ENCODE results near the gene UPF3B.
"Not testable (repeated sequence)": the region's sequence is repeated elsewhere in the genome, so short reads cannot be mapped to it uniquely, and the experiment has no call there.

The UPF3B gene

GRCh38 chrX:119852382-119853353 is at the start of gene UPF3B:
UPF3B (minus strand) TSS chrX:119852963; CDS start chrX:119852928, 35 bp downstream.
- H3K9ac ChIP-seq (ENCODE audit: low read depth in 1 of 2, low read length in 2 of 2): peak within 1 kb of the TSS; percentile 70 to 77
- peaks cover 0 to 3% of the 10 kb centered on the region in 2 donors for H3K4me1 ChIP-seq (ENCODE audit: control insufficient read depth in 2 of 2, insufficient read depth in 2 of 2, low read length in 2 of 2)
- H3K36me3 ChIP-seq (ENCODE audit: control insufficient read depth in 2 of 2, insufficient read depth in 2 of 2, low read length in 2 of 2): no peaks in the 10 kb centered on the region
- H3K4me3 ChIP-seq (ENCODE audit: low read length in 2 of 2): peak within 1 kb of the TSS; percentile 82 to 84
- H3K9me3 ChIP-seq (ENCODE audit: control insufficient read depth in 2 of 2, low read length in 2 of 2): no peaks in the 10 kb centered on the region
- H3K27me3 ChIP-seq (ENCODE audit: control insufficient read depth in 2 of 2, insufficient read depth in 2 of 2, low read length in 2 of 2): no peaks in the 10 kb centered on the region
- peak within 1 kb of the TSS; percentile 87 to 90 for H3K27ac ChIP-seq (ENCODE audit: low read depth in 2 of 2, low read length in 2 of 2)

- peaks cover 0 to 3% of the 10 kb centered on the region in 2 donors for H3K4me1 ChIP-seq (ENCODE audit: control insufficient read depth in 2 of 2, insufficient read depth in 2 of 2, low read length in 2 of 2)
- no peak overlapping the region for H3K4me3 ChIP-seq (ENCODE audit: low read length in 2 of 2)
Observed at GRCh38 chrX:119900976-119901375, 48.2 kb upstream of the UPF3B start.

GRCh38 chrX:119899125-119899524 is 46.4 kb upstream of the UPF3B start:
- Histone ChIP-seq H3K9me3 (ENCODE audit: control insufficient read depth in 2 of 2, low read length in 2 of 2) (no peaks in the 10 kb centered on the region), H3K9ac (ENCODE audit: low read depth in 1 of 2, low read length in 2 of 2) (no peak overlapping the region), H3K4me3 (ENCODE audit: low read length in 2 of 2) (no peak overlapping the region), H3K4me1 (ENCODE audit: control insufficient read depth in 2 of 2, insufficient read depth in 2 of 2, low read length in 2 of 2) (peaks cover 0 to 3% of the 10 kb centered on the region in 2 donors), H3K27ac (ENCODE audit: low read depth in 2 of 2, low read length in 2 of 2) (no peak overlapping the region), H3K36me3 (ENCODE audit: control insufficient read depth in 2 of 2, insufficient read depth in 2 of 2, low read length in 2 of 2) (no peaks in the 10 kb centered on the region), H3K27me3 (ENCODE audit: control insufficient read depth in 2 of 2, insufficient read depth in 2 of 2, low read length in 2 of 2) (no peaks in the 10 kb centered on the region)

More at GRCh38 chrX:119900976-119901375, 48.2 kb upstream of the UPF3B start:
- no peak overlapping the region for H3K9ac ChIP-seq (ENCODE audit: low read depth in 1 of 2, low read length in 2 of 2)
- no peaks in the 10 kb centered on the region for H3K9me3 ChIP-seq (ENCODE audit: control insufficient read depth in 2 of 2, low read length in 2 of 2)
- no peaks in the 10 kb centered on the region for H3K36me3 ChIP-seq (ENCODE audit: control insufficient read depth in 2 of 2, insufficient read depth in 2 of 2, low read length in 2 of 2)
- H3K27me3 ChIP-seq (ENCODE audit: control insufficient read depth in 2 of 2, insufficient read depth in 2 of 2, low read length in 2 of 2): no peaks in the 10 kb centered on the region
- H3K27ac ChIP-seq (ENCODE audit: low read depth in 2 of 2, low read length in 2 of 2): no peak overlapping the region

GRCh38 chrX:119895843-119896326 is 43.1 kb upstream of the UPF3B start, which contains the start of gene AKAP14:
AKAP14 (plus strand) TSS chrX:119895893; CDS start chrX:119903224, 7,331 bp downstream.
- Histone ChIP-seq H3K36me3 (ENCODE audit: control insufficient read depth in 2 of 2, insufficient read depth in 2 of 2, low read length in 2 of 2) (no peaks in the 10 kb centered on the region), H3K4me3 (ENCODE audit: low read length in 2 of 2) (no peak within 1 kb of the TSS), H3K9me3 (ENCODE audit: control insufficient read depth in 2 of 2, low read length in 2 of 2) (no peaks in the 10 kb centered on the region), H3K9ac (ENCODE audit: low read depth in 1 of 2, low read length in 2 of 2) (no peak within 1 kb of the TSS), H3K27me3 (ENCODE audit: control insufficient read depth in 2 of 2, insufficient read depth in 2 of 2, low read length in 2 of 2) (no peaks in the 10 kb centered on the region), H3K4me1 (ENCODE audit: control insufficient read depth in 2 of 2, insufficient read depth in 2 of 2, low read length in 2 of 2) (peaks cover 0 to 3% of the 10 kb centered on the region in 2 donors), H3K27ac (ENCODE audit: low read depth in 2 of 2, low read length in 2 of 2) (no peak within 1 kb of the TSS)

GRCh38 chrX:119891961-119892692 is 39.4 kb upstream of the UPF3B start:
- H3K9me3 ChIP-seq (ENCODE audit: control insufficient read depth in 2 of 2, low read length in 2 of 2); H3K4me3 ChIP-seq (ENCODE audit: low read length in 2 of 2); H3K36me3 ChIP-seq (ENCODE audit: control insufficient read depth in 2 of 2, insufficient read depth in 2 of 2, low read length in 2 of 2); H3K4me1 ChIP-seq (ENCODE audit: control insufficient read depth in 2 of 2, insufficient read depth in 2 of 2, low read length in 2 of 2); H3K27me3 ChIP-seq (ENCODE audit: control insufficient read depth in 2 of 2, insufficient read depth in 2 of 2, low read length in 2 of 2); H3K9ac ChIP-seq (ENCODE audit: low read depth in 1 of 2, low read length in 2 of 2); H3K27ac ChIP-seq (ENCODE audit: low read depth in 2 of 2, low read length in 2 of 2): not testable (repeated sequence)

- H3K4me3 ChIP-seq (ENCODE audit: low read length in 2 of 2); H3K4me1 ChIP-seq (ENCODE audit: control insufficient read depth in 2 of 2, insufficient read depth in 2 of 2, low read length in 2 of 2); H3K9me3 ChIP-seq (ENCODE audit: control insufficient read depth in 2 of 2, low read length in 2 of 2); H3K9ac ChIP-seq (ENCODE audit: low read depth in 1 of 2, low read length in 2 of 2); H3K27ac ChIP-seq (ENCODE audit: low read depth in 2 of 2, low read length in 2 of 2); H3K36me3 ChIP-seq (ENCODE audit: control insufficient read depth in 2 of 2, insufficient read depth in 2 of 2, low read length in 2 of 2); H3K27me3 ChIP-seq (ENCODE audit: control insufficient read depth in 2 of 2, insufficient read depth in 2 of 2, low read length in 2 of 2): not testable (repeated sequence)
Observed at GRCh38 chrX:119890626-119891025, 37.9 kb upstream of the UPF3B start.

- peak overlapping the region in 1 of 2 donors; percentile 54 for H3K4me3 ChIP-seq (ENCODE audit: low read length in 2 of 2)
- H3K9me3 ChIP-seq (ENCODE audit: control insufficient read depth in 2 of 2, low read length in 2 of 2): no peaks in the 10 kb centered on the region
- H3K27me3 ChIP-seq (ENCODE audit: control insufficient read depth in 2 of 2, insufficient read depth in 2 of 2, low read length in 2 of 2): no peaks in the 10 kb centered on the region
- no peak overlapping the region for H3K9ac ChIP-seq (ENCODE audit: low read depth in 1 of 2, low read length in 2 of 2)
- peaks cover 0 to 5% of the 10 kb centered on the region in 2 donors for H3K4me1 ChIP-seq (ENCODE audit: control insufficient read depth in 2 of 2, insufficient read depth in 2 of 2, low read length in 2 of 2)
- no peak overlapping the region for H3K27ac ChIP-seq (ENCODE audit: low read depth in 2 of 2, low read length in 2 of 2)
- no peaks in the 10 kb centered on the region for H3K36me3 ChIP-seq (ENCODE audit: control insufficient read depth in 2 of 2, insufficient read depth in 2 of 2, low read length in 2 of 2)
Observed at GRCh38 chrX:119887721-119888425, 35.1 kb upstream of the UPF3B start.

- H3K4me3 ChIP-seq (ENCODE audit: low read length in 2 of 2): peak overlapping the region; percentile 56 to 58
- no peaks in the 10 kb centered on the region for H3K9me3 ChIP-seq (ENCODE audit: control insufficient read depth in 2 of 2, low read length in 2 of 2)
- no peak overlapping the region for H3K9ac ChIP-seq (ENCODE audit: low read depth in 1 of 2, low read length in 2 of 2)
- H3K36me3 ChIP-seq (ENCODE audit: control insufficient read depth in 2 of 2, insufficient read depth in 2 of 2, low read length in 2 of 2): no peaks in the 10 kb centered on the region
- H3K4me1 ChIP-seq (ENCODE audit: control insufficient read depth in 2 of 2, insufficient read depth in 2 of 2, low read length in 2 of 2): peaks cover 0 to 5% of the 10 kb centered on the region in 2 donors
- H3K27ac ChIP-seq (ENCODE audit: low read depth in 2 of 2, low read length in 2 of 2): peak overlapping the region in 1 of 2 donors; percentile 35
- no peaks in the 10 kb centered on the region for H3K27me3 ChIP-seq (ENCODE audit: control insufficient read depth in 2 of 2, insufficient read depth in 2 of 2, low read length in 2 of 2)
Observed at GRCh38 chrX:119885554-119886428, 33.0 kb upstream of the UPF3B start.

Data from mucosa of rectum (tissue), 2 donors.